HL-60 (cell line): Measurements from ENCODE around the gene KRTAP10-11.
"Not testable (repeated sequence)": the region's sequence is repeated elsewhere in the genome, so short reads cannot be mapped to it uniquely, and the experiment has no call there.

Experiments used
- GABPA ChIP-seq: IDR thresholded peaks from 2 replicates; pipeline ENCODE4 v1.6.1; 2012; ENCODE audit warnings: low read depth
- REST ChIP-seq: IDR thresholded peaks from 2 replicates; pipeline ENCODE4 v1.6.1; 2012; ENCODE audit warnings: low read depth; ENCODE audit not compliant: insufficient replicate concordance
- SPI1 ChIP-seq: IDR thresholded peaks from 2 replicates; pipeline ENCODE4 v1.6.1; 2012; ENCODE audit warnings: low read depth, mild to moderate bottlenecking, borderline replicate concordance
- TF ChIP-seq, protein P1 (sequence below): IDR thresholded peaks from one replicate; pipeline ENCODE4 v1.5.1; 2011; ENCODE audit warnings: low read length, control low read depth, inconsistent platforms; ENCODE audit not compliant: insufficient read depth

DNA sequence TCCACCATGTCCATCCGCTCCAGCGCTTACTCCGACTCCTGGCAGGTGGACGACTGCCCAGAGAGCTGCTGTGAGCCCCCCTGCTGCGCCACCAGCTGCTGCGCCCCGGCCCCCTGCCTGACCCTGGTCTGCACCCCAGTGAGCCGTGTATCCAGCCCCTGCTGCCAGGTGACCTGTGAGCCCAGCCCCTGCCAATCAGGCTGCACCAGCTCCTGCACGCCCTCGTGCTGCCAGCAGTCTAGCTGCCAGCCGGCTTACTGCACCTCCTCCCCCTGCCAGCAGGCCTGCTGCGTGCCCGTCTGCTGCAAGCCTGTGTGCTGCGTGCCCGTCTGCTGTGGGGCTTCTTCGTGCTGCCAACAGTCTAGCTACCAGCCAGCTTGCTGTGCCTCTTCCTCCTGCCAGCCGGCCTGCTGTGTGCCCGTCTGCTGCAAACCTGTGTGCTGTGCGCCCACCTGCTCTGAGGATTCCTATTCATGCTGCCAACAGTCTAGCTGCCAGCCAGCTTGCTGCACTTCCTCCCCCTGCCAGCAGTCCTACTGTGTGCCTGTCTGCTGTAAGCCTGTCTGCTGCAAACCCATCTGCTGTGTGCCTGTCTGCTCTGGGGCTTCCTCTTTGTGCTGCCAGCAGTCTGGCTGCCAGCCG lies 18.9 kb upstream of the KRTAP10-11 start:
- TF ChIP-seq, protein P1, sequence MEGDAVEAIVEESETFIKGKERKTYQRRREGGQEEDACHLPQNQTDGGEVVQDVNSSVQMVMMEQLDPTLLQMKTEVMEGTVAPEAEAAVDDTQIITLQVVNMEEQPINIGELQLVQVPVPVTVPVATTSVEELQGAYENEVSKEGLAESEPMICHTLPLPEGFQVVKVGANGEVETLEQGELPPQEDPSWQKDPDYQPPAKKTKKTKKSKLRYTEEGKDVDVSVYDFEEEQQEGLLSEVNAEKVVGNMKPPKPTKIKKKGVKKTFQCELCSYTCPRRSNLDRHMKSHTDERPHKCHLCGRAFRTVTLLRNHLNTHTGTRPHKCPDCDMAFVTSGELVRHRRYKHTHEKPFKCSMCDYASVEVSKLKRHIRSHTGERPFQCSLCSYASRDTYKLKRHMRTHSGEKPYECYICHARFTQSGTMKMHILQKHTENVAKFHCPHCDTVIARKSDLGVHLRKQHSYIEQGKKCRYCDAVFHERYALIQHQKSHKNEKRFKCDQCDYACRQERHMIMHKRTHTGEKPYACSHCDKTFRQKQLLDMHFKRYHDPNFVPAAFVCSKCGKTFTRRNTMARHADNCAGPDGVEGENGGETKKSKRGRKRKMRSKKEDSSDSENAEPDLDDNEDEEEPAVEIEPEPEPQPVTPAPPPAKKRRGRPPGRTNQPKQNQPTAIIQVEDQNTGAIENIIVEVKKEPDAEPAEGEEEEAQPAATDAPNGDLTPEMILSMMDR = not testable (repeated sequence)
- TF ChIP-seq REST, SPI1, GABPA: not testable (repeated sequence)
